Hypothalamus (tissue), 51 donors: Measurements from ENCODE around the gene PMAIP1.

ENCODE experiments used
- DNase-seq, 51 donors: peaks; one replicate each; lab custom pipeline; 2025; lab: John Stamatoyannopoulos, UW

Gene PMAIP1

DNA sequence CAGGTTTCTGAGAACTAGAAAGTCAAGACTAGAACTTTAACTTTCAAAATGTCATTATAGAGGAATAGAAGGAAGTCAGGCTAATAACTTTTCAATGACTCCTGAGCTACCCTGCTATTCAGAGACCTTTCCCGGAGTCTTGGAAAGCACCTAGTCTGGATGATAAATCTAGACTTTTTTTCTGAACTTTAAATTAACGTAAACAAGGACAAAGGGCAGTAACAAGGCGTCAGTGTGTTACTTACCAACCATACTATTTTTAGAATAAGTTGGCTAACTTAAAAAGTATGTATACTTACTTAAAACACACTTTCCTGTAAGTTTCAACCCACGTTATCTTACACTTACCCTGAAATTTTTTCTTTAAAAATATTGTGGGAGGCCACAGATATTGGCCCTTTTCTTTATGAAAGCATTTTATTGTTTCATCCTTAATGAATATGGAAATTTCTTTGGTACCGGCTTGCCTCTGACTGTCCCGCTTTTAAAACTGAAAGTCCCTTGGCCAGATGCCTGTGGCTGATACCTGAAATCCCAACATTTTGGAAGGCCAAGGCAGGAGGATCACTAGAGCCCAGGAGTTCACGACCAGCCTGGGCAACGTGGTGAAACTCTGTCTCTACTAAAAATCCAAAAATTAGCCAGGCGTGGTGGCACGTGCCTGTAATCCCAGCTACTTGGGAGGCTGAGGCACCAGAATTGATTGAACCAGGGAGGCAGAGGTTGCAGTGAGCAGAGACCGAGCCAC lies 9.7 kb downstream of the PMAIP1 start:
- DNase-seq: no peak

DNA sequence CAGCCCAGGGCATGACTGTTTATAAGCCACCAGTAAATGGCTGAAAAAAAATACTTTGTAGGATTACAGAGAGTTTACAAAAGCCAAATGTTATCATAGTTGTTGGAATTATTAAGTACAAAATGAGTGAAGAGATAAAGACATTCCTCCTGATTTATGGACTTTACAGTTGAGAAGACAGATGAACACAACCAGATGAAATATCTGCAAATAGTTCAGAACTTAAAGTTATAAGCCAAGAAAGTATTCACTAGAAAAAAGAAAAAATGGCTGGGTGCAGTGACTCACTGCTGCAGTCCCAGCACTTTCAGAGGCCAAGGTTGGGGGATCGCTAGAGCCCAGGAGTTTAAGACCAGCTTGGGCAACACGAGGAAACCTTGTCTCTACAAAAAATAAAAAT lies 11.2 kb downstream of the PMAIP1 start:
- no peak for DNase-seq

DNA sequence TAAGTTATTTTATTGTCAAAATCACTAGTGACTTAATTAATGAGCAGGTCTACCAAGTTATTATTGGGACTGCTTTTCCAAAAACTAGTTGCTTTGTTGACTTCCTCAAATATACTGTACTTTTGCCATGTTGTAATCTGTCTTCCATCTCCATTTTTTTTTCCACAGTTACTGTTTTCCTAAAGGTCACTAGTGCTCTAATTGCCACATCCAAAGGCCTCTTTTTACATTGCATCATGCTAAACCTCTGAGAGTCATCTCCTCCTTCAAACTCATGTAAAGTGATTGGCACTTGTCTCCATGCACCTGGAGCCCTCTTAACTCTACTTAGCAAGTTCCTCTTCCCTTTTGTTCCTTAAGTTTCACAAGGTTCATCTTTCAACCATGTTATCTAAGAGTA lies 11.8 kb downstream of the PMAIP1 start:
- no peak for DNase-seq

DNA sequence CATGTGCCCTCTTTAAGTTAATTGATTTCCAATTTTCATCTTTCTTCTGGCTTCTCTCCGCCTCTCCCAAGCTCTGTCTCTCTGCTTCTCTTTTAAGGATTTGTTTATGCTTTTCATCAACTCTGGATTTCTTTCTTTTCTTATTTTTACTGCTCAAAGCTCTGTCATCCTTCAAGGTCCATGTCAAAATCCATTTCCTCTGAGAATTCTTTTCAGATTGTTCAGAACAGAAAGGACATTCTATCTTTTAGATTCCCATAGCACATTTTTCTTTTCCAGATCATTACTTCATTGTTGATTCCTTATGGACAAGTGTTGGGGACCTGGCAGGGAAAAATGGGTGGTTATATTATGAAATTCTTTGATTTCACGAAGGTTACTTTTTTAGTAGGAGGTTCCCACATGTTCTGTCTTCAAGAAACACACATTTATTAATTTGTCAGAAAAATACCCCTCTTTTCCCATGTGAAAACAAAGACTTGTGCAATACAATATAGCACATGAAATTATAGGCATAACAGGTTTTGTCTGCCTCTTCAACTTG lies 12.3 kb downstream of the PMAIP1 start:
- no peak for DNase-seq

DNA sequence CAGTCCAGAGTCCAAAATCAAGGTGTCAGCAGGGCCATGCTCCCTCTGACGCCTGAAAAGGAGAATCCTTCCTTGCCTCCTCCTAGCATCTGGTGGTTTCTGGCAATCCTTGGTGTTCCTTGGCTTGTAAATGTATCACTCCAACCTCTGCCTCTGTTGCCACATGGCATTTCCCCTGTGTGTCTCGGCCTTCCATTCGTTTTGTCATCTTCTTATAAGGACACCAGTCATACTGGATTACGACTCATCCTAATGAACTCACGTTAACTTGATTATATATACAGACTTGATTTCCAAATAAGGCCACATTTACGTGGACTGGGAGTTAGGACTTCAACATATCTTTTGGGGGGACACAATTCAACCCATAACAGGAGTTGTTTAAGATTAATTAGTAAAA lies 15.8 kb downstream of the PMAIP1 start:
- DNase-seq: no peak

DNA sequence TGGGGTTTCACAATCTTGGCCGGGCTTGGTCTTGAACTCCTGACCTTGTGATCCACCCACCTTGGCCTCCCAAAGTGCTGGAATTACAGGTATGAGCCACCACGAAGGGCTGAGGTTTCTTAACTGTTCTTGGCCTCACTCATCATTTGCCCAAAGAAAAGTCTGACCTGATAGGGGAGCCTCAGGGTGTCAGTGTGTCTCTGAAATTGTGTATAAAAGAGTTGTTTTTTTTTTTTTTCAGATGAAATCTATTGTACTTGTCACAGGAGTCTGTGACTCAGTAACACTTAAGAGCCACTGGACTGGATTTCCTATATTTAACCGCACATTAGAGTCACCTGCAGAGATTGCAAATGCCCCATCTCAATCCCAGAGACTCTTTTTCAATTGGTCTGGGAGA lies 16.9 kb downstream of the PMAIP1 start:
- DNase-seq: no peak

DNA sequence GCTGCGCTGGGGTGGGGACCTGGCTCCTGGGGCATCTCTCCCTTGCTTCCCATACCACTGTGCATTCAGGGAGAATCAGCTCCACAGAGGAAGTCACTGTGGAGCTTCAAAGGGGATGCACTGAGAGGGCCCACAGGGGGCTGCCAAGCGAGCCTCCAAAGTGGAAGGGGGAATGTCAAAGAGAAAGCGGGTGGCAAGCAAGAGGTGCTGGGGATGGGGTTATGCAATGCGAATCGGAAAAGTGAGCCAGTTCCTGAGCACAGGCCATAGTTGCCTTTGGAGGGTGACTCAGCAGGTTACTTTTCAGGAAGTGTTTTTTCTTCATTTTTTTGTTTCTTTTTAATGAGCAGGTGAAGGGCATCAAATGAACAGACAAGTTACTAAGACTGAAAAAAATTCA lies 17.6 kb downstream of the PMAIP1 start:
- no peak for DNase-seq

DNA sequence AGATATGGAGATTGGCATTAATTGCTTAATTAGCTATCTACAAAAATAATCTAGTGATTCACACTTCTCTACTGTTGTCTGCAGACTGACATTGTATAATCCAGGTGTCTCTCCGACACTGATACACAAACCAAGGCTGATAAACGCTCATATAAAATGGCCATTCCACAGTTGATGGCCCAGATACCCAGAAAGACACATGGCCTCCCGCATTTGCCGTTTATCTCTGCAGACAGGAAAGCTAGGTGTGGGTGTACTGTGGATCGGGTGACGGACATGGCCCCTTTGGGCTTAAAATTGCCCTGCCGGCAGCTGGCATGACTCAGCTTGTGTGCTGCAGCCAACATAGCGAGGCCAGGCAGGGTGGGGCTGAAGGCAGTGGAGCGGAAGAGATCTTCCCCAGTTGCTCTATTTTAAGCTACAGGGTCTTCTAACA lies 18.5 kb downstream of the PMAIP1 start:
- no peak for DNase-seq

DNA sequence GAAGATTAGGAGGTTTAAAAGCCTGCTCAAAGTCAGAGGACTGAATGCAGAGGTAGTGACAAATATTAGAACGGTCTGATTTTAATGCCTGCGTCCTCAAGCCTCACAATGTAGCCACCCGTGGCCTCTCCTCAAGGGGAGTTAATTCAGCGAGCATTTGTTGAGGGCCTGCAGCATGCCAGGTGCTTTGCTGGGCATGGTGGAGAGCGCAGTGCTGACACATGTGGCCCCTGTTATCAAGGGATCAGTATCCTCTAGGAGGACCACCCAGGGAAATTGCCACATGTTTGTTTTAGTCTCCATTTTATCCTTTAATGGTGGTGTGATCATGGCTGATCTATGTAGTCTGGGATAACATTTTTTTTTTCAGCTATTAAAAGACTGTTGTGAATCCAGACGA lies 19.2 kb downstream of the PMAIP1 start:
- DNase-seq: no peak

DNA sequence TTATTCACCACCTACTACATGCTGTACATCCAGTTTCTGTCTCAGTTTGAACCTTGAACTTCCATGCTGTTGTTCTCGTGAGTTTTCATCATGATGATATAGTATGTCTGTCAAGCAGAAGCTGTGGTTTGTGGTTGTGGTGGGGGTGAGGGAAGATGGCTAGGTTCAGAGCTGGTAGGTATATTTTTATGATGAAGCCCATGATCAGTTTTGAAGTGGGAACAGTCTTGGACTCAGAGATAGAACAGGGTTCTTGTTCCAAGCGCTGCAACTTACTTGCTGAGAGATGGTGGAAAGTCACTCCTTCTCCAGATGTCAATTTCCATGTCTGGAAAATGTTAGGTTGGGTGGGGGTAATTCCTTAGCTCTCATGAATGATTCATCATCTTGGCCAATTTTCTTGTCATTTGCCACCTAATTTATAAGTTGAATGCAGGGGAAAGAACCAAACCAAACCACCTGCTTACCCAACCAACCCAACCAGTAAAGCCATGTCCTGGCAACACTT lies 21.6 kb downstream of the PMAIP1 start:
- DNase-seq: no peak

DNA sequence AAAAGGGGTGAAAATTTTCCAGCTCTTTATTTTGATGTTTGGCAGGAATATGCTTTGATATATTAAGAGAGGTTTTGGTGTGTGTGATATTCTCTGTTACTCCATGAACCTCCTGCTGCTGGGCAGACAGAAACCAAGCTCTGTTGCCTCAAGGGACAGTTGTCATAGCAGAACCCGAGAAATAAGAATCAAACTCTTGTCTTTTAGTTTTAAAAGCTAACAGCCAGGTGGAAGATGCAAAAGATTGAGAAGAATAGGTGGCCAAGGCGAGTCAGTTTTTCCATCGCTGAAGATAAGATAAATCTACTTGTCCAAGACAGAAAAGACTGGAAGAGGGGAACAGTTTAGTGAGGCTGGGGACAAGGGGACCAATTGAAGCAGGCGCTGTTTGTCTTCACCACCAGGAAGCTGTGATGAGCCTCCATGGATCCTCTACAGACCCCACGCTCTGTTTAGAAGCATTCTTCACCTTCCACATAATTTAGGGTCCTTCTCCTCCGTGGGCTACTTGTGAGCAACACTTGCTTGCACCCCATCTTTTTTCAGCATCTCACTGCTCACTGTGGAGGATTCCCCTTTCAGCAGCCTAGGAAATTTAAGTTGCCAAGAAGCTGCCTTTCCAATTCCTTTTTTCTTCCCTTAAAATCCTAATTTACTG lies 23.9 kb downstream of the PMAIP1 start:
- DNase-seq: no peak

DNA sequence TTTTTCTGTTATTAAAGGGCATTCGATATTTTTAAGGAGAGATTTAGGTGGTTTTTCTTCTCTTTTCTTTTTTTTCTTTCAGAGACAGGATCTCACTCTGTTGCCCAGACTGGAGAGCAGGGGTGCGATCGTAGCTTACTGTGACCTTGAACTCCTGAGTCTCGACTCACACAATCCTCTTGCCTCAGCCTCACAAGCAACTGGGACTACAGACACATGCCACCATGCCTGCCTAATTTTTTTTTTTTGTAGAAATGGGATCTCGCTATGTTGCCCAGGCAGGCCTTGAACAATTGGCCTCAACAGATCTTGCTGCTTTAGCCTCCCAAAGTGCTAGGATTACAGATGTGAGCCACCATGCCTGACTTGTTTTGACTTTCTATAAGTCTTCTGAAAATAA lies 26.3 kb downstream of the PMAIP1 start:
- DNase-seq: no peak

DNA sequence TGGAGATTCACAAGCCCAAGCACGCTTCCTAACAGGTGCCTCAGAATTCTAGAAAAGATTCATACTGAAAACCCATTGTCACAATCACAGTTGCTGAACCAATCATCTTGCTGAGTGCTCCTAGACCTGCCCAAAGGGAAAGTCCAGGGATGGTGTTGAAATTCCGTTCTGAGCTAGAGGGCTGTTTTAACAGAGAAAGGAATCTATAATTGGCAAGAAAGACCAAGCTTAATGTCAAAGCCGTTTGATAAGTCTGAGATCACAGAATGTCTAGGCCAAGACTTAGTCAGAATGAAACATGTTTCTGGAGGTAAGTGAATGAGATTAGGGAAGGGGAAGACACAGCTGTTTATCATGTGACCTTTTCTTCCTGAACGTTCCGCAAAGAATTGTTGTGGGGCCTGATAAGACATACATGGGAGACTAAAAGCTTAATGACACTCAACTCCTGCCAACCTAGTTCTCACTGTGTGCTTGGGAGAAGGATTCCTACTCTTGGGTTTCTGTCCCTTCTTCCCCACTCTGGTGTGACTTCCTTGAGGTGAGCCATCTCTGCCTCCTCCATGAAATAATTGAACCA lies 27.5 kb downstream of the PMAIP1 start:
- no peak for DNase-seq

DNA sequence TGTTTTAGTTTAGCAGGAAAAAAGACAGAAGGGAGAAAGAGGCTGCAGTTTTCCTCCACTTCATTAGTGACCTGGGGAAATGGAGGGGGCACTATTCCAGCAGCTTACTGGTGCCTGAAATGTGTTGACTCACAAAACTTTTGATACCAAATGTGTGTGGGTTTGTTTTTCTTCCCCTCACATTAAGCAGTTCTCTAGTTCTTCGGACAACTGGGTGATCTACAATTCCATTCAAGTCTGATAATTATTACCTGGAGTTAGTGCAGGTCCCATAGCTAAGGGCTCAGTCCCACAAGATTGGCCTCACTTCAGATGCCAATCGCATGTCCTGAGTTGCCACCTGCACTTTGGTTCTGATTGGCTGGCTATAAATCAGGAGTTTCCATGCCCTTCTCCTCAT lies 28.4 kb downstream of the PMAIP1 start:
- no peak for DNase-seq

DNA sequence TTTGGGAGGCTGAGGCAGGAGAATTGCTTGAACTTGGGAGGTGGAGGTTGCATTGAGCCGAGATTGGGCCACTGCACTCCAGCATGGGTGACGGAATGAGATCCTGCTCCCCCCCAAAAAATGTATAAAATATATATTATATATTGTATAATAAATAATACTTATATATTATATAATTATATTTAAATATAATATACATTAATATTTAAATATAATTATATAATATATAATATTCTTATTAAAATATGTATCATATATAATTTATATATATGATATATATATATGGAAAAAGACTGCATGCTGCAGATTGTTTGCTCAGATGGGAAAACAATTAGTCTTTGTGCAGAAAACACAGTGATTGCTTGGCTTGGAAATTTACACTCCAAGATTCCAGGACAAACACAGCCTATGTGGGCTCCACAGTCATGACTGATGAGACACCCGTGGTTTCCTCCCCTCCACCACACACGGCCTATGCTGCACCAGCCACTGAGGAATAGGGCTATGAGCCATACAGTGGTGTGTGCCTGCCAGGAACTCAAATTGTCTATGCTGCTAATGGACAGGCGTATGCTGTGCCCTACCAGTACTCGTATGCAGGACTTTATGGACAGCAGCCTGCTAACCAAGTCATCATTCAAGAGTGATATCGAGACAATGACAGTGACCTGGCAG lies 30.0 kb downstream of the PMAIP1 start:
- no peak for DNase-seq

DNA sequence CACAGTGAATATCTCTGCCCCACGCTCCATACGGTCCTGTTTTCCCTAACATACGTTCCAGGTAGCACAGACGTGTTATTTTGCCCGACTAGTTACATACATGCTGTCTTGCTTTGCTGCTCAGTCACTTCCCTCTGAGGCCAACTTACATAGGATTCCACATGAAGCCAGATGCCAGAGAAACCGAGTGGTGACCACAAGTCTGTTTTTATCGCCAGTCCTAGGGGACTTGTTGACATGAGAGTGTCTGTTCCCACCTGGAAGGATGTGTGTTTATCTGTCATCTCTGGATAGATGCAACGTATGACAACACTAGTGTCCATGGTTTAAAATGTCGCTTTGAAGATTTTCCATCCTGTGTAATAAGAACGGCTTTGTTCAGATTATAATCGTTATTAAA lies 32.6 kb downstream of the PMAIP1 start:
- DNase-seq: no peak

DNA sequence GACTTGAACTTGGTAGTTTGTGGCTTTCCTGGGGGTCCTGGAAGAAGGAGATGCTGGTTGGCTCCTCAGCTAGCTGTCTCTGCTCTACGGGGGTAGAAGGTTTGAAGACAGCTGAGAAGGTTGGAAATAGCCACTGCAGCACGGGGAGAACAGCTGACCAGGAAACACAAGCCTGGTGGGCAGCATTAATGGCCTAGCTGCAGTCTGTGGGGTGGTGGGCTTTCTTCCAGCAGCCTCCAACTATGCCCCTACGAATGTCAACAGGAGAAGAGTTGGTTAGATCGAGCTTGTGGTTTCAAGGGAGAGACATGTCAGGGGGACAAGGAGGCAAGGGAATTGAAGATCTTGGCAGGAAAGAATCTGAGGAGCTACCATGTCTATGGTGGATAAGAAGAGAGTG lies 38.9 kb downstream of the PMAIP1 start:
- no peak for DNase-seq

DNA sequence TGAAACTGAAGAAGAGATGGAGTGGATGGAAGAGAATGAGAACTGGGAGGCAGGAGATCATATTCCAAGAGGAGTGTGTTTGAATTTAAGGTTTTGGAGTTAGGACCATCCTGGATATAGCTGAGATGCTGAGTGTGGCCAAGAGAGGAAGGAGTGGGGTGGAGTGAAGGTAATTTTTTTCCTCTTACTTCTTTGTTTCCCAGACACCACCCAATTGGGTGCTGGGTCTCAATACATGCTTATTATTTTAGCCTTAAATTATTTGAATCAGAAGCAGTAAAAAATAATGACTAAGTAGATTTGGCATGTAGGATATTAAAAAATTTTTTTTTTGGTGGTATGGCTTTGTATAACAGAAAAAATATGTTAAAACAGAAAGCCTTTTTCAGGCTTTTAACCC lies 39.3 kb downstream of the PMAIP1 start:
- DNase-seq: no peak

DNA sequence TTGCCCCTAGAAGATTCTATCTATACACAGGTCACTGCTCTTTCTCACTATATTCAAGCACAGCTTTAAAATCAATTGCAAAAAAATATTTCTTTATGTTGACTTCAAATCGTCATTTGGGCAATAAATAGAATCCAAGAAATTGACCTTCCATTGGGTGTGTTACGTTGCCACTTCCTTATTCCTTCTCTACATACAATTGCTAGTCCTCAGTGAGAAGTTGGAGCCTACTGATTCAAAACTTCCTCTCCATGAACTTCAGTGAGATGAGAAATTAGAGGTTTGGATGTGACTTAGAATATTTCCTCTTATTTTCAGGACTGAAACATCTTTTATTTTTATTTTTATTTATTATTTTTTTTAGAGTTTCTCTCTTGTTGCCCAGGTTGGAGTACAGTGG lies 40.3 kb downstream of the PMAIP1 start:
- DNase-seq: no peak

DNA sequence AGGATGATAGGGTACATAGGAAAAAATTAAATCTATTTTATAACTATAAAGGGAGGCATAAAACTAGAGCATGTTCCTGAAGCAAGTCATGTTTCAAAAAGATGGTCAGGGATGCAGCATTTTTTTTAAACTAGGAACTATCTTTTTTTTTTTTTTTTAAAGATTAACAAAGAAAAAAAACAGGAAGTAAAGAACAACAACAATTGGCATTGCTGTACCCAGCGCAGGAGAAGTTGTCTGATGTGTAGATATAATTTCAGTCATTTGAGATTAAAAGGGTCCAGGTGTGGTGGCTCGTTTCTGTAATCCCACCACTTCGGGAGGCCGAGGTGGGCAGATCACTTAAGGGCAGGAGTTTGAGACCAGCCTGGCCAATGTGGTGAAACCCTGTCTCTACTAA lies 41.5 kb downstream of the PMAIP1 start:
- no peak for DNase-seq

DNA sequence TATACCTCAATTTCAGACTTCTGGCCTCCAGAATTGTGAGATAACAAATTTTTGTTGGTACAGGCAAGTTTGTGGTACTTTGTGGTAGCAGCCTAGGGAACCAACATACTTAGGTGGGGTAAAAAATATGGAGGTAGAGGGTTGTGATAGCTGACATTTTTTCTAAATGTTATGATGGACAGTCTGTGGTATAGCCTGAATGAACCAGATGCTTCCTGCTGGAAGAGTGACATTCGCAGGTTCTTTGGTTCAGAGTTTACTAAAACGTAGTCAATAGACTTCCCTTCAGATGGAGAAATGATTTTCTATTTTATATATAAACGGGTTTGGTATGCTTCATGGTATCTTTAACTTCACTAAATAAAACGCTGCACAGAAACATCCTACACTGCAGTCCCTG lies 42.8 kb downstream of the PMAIP1 start:
- DNase-seq: no peak
